ENCODE data around the gene CCR9. TPM values are rescaled to one million over a fixed set of nuclear protein-coding genes. Genes with fewer than 3 reads are reported as not detected.

The CCR9 gene
- polyA plus RNA-seq, 1 experiment, result not detected

- DNase-seq (ENCODE audit: low read depth, low spot score), result no peak
- H3K9me3 ChIP-seq (ENCODE audit: control insufficient read depth, insufficient read depth, low read length), result peaks cover 8% of the 10 kb centered on the region; the same call in 1 of the 2 replicates
- no peaks in the 10 kb centered on the region for H3K27me3 ChIP-seq (ENCODE audit: control insufficient read depth, insufficient read depth, low read length)
- ChIA-PET POLR2A (no interaction called here), CTCF (interaction anchor here (1.2 to 13.5 kb wide), 4 partner anchors 124 to 137 kb away, joined by 4 to 420 read pairs (median 13); no protein-coding TSS in a partner anchor)
- no peak overlapping the region for H3K27ac ChIP-seq (ENCODE audit: low read depth, low read length)
- H3K4me3 ChIP-seq (ENCODE audit: low read depth, low read length), result no peak overlapping the region
- no peak for TF ChIP-seq CTCF (IDR thresholded peaks at IDR 0.05; ENCODE audit: low read depth, low read length)
These were observed 55.9 kb downstream of the CCR9 start for GRCh38 chr3:45942051-45942825.

DNA sequence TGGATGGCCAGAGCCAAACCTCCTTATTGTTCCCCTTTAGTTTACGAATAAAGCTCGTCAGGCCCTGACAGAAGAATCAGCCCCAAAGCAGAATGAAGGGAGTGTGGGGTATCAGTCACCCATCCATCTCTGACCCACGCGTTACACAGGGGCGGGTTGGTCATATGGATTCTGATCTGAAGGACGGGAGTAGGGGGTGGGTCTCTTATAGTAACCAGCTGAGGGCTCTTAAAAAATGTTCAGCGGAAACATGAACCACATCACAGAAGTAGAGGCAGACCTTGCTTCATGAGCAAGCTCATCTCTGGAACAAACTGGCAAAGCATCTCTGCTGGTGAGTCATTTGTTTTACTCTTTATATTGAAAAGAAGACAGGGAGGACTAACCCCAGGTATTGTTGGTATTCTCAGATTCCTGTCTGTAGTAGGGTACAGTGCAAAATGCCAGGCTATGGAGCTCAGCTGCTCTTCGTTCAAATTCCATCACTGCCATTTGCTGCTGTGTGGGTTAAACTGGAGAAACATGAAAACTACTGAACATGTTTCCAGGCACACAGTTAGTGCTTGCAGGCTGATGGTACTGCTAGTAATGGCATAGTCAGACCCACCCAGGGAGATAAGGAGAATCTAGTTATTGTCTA, 57.0 kb downstream of the CCR9 start, which contains the start of gene CXCR6:
CXCR6 (plus strand) TSS at position 258 of the 640 bp plus-strand sequence. CDS start 3,018 bp downstream, outside the sequence.
- H3K27me3 ChIP-seq (ENCODE audit: control insufficient read depth, insufficient read depth, low read length), result no peaks in the 10 kb centered on the region
- H3K27ac ChIP-seq (ENCODE audit: low read depth, low read length), result no peak within 1 kb of the TSS
- DNase-seq (ENCODE audit: low read depth, low spot score), result no peak
- POLR2A ChIA-PET, result no interaction called here
- H3K4me3 ChIP-seq (ENCODE audit: low read depth, low read length), result no peak within 1 kb of the TSS
- TF ChIP-seq CTCF (IDR thresholded peaks at IDR 0.05; ENCODE audit: low read depth, low read length), result no peak
- CTCF ChIA-PET, result interaction anchor here (0.6 to 1.4 kb wide), 4 partner anchors 123 to 287 kb away, joined by 4 to 22 read pairs (median 5); no protein-coding TSS in a partner anchor
- H3K9me3 ChIP-seq (ENCODE audit: control insufficient read depth, insufficient read depth, low read length), result peaks cover 8% of the 10 kb centered on the region; the same call in 1 of the 2 replicates

DNA sequence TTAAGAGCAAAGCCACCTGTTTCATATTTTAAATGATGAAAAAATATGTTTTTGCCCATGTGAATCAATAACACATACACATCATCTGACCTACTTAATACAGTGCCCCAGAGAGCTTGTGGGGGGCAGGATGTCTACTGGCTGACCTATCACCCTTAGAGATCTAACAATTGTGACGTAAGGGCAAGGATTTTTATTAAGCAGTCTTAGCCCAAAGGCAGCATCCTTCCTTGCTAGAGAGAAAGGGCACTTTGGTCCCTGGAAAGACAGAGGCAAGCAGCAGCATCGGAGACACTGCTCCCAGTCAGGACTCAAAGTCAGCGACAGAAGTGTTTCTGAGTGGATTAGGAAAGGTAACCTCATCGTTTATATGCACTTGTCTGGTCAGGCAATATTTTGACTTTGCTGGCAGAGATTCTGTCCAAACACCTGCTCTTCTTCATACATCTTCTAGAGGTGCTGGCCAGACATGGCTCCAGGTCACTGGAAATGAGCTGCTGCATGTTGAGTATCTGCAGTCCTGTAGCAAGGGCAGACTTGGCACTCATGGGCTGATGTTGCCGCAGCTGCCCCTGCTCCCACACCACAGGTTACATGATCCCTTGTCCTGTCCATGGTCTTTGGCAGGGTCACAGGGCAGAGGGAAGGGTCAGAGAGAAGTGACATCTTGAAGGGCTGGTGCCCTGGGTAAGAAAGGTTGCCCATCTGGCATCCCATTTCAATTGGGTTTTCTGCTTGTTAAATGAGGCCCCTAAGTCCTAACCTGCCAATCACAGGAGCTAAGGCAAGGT, 58.7 kb downstream of the CCR9 start:
- DNase-seq (ENCODE audit: low read depth, low spot score), result no peak
- TF ChIP-seq CTCF (IDR thresholded peaks at IDR 0.05; ENCODE audit: low read depth, low read length), result no peak

DNA sequence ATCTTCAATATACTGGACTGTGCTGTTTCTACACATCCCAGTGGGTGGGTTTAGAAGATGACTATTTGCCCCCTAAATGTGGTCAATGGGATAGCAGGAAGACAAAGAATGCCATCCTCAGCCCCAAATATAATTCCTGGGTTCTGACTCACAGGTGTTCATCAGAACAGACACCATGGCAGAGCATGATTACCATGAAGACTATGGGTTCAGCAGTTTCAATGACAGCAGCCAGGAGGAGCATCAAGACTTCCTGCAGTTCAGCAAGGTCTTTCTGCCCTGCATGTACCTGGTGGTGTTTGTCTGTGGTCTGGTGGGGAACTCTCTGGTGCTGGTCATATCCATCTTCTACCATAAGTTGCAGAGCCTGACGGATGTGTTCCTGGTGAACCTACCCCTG, 60.0 kb downstream of the CCR9 start:
- no peak overlapping the region for H3K4me3 ChIP-seq (ENCODE audit: low read depth, low read length)
- H3K27me3 ChIP-seq (ENCODE audit: control insufficient read depth, insufficient read depth, low read length), result no peaks in the 10 kb centered on the region
- DNase-seq (ENCODE audit: low read depth, low spot score), result no peak
- ChIA-PET CTCF (interaction anchor here (4.1 kb wide), 1 partner anchor 133 kb away, joined by 32 read pairs; no protein-coding TSS in a partner anchor), POLR2A (no interaction called here)
- H3K27ac ChIP-seq (ENCODE audit: low read depth, low read length), result no peak overlapping the region
- no peaks in the 10 kb centered on the region for H3K9me3 ChIP-seq (ENCODE audit: control insufficient read depth, insufficient read depth, low read length)
- no peak for TF ChIP-seq CTCF (IDR thresholded peaks at IDR 0.05; ENCODE audit: low read depth, low read length)

More for the DNA sequence above, 58.7 kb downstream of the CCR9 start:
- no peaks in the 10 kb centered on the region for H3K27me3 ChIP-seq (ENCODE audit: control insufficient read depth, insufficient read depth, low read length)
- H3K9me3 ChIP-seq (ENCODE audit: control insufficient read depth, insufficient read depth, low read length), result peaks cover 8% of the 10 kb centered on the region; the same call in 1 of the 2 replicates
- POLR2A ChIA-PET, result no interaction called here
- CTCF ChIA-PET, result interaction anchor here (4.1 kb wide), 1 partner anchor 134 kb away, joined by 32 read pairs; no protein-coding TSS in a partner anchor
- H3K4me3 ChIP-seq (ENCODE audit: low read depth, low read length), result no peak overlapping the region
- H3K27ac ChIP-seq (ENCODE audit: low read depth, low read length), result no peak overlapping the region

All from AG04450 (cell line).